HG02938 (cell line): Measurements from ENCODE around the gene THBS3.
A peak's percentile ranks its signal among the peaks of the same experiment; 100 is the strongest.
"Not testable (repeated sequence)": the region's sequence is repeated elsewhere in the genome, so short reads cannot be mapped to it uniquely, and the experiment has no call there.

Experiments used
- ATAC-seq: cut with Tn5 transposase; IDR thresholded peaks from one replicate; pipeline ENCODE4 v1.9.1; 2021; ENCODE audit warnings: mild to moderate bottlenecking, moderate library complexity; ENCODE audit not compliant: unreplicated experiment

THBS3 gene

DNA sequence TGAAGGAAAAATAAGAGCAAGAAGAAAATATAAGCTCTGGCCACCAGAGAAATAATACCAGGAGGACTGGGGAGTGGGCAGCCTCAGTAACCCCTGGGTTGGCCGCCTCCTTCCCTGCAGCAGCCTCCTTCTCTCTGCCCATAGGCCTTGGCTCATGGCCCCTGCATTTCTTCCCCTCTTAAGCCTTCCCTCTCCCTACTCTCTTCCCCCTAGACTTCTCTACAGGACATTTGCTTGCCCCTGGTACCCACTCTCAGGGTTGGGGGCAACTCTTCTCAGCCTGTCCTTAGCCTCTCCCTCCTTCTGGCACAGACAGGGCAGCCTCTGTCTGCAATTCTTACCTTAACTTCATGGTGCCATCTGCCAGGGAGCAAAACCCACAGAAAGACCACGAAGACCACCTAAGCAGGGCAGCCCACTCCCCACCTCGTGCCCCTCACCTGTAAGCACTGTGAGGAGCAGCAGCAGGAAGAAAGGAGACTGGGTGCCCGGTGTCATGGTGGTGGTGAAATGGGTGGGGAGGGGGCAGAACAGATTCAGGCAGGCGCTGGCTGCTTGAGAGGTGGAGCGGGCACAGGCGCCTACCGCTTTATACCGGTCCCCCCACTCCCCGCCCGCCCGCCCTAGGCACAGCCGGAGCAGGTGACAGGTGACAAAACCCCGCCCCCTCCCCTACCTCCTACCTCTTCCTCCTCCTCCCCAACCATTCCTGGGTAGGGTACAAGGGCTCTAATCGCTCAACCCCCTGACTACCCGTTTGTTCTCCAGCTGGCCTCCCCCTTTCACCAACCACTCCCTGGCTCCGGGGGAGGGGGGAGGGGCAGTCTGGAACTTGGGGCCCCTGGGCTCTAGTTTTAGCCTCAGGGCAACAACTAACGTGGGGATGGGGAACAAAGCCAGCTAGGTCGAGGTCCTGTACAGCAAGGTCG lies 15.1 kb downstream of the THBS3 start:
- no peak for ATAC-seq

DNA sequence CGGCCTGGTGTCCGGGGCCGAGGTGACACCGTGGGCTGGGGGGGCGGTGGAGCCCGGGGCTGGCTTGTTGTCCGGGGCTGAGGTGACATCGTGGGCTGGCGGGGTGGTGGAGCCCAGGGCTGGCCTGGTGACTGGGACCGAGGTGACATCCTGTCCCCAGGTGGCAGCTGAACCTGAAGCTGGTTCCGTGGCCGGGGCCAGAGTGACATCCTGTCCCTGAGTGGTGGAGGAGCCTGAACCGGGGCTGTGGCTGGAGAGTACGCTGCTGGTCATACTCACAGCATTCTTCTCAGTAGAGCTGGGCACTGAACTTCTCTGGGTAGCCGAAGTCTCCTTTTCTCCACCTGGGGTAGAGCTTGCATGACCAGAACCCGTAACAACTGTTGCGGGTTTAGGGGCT lies 15.8 kb downstream of the THBS3 start:
- no peak for ATAC-seq

DNA sequence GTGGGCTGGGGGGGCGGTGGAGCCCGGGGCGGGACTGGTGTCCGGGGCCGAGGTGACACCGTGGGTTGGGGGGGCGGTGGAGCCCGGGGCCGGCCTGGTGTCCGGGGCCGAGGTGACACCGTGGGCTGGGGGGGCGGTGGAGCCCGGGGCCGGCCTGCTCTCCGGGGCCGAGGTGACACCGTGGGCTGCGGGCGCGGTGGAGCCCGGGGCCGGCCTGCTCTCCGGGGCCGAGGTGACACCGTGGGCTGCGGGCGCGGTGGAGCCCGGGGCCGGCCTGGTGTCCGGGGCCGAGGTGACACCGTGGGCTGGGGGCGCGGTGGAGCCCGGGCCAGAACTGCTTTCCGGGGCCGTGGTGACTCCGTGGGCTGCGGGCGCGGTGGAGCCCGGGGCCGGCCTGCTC lies 17.8 kb downstream of the THBS3 start:
- ATAC-seq = not testable (repeated sequence)

DNA sequence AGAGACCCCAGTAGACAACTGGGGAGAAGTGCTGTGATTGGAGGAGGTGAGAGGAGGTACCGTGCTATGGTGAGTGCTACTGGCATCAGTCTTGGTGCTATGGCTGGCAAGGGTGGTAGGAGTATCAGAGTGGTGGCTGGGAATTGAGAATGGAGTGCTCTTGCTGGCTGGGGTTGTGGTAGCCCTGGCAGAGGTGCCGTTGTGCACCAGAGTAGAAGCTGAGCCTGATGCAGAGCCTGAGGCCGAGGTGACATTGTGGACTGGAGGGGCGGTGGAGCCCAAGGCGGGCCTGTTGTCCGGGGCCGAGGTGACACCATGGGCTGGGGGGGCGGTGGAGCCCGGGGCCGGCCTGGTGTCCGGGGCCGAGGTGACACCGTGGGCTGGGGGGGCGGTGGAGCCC lies 19.4 kb downstream of the THBS3 start:
- ATAC-seq = no peak

DNA sequence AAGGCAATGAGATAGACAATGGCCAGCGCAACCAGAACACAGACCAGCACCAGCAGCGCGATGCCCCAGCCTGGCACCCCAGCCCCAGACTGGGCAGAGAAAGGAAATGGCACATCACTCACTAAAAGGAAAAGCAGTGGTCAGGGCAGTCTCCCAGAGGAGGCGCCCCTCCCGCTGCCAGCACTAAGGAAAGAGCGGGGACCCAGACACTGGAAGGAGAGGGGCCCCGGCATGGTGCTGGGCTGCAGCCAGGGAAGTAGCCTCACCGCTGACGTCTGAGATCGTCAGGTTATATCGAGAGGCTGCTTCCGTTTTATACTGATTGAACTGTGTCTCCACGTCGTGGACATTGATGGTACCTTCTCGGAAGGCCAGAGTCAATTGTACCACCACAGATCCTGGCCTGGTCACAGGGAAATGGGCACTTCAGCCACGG lies 20.2 kb downstream of the THBS3 start:
- no peak for ATAC-seq

DNA sequence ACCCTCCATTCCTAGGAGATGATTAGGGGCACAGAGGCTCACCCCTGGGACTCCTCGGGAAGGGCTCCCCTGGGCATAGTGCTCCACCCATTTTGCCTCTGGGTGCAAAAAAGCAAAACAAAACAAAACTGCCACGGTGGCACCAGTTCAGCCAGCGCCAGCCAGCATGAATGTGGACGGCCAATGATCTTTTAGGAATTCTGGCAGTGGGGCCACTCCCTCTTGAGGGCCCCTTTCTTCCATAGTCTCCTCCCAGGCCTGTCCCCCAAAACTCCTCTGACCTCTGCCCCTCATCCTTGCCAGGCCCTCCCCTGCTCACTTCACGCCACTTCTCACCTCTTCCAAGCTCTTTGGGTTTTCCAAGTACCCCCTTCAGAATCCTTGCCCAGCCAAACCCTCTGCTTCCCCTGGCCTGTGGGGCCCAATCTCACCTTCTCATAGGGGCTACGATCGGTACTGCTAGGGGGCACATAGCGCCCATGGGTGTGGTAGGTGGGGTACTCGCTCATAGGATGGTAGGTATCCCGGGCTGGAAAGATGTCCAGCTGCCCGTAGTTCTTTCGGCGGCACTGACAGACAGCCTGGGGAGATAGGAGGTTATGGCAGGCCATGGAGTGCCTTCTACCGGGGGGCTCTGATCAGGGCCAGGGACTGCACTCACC lies 20.8 kb downstream of the THBS3 start:
- no peak for ATAC-seq

DNA sequence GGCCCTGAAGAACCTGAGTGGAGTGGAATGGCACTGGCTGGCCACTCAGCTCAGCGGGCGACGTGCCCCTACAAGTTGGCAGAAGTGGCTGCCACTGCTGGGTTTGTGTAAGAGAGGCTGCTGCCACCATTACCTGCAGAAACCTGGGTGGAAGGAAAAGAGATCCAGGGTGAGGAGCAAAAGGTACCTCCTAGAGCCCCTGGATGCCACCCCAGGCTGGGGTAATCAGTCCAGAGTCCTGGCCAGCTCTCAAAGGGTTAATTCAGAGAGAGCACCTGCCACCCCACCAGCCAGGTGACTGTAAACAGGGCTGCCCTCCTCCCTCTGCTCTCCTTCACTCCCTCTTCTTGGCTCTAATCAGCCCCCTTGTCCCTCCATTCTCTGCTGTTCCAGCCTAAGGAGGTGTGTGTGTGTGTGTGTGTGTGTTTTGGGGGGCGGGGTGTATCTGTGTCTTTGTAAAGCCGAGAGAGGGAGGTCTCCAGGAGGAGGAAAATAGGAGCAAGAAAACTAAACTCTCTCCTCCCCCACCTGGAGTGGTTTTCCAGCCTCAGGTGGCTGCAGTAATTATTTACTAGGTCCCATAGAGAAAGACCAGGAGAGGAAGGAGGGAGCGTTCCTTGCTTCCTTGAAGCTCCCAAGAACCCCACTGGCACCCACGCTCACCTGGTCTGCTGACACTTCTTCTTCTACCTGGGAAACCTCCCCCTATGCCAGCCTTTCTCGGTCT lies 21.5 kb downstream of the THBS3 start:
- ATAC-seq = no peak

DNA sequence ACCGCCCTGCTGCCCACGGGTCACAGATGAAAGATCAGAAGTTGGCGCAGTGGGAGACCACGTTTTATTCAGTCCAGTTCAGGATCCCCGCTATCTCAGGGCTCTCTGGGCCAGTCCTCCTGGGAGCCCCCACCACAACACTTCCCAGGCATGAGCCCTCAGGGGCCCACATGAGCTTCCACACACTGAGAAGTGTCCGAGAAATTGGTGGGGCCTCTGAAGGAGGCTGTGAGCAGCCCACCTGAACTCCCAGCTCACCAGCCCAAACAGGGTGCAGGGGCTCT lies 22.0 kb downstream of the THBS3 start:
- ATAC-seq = no peak

DNA sequence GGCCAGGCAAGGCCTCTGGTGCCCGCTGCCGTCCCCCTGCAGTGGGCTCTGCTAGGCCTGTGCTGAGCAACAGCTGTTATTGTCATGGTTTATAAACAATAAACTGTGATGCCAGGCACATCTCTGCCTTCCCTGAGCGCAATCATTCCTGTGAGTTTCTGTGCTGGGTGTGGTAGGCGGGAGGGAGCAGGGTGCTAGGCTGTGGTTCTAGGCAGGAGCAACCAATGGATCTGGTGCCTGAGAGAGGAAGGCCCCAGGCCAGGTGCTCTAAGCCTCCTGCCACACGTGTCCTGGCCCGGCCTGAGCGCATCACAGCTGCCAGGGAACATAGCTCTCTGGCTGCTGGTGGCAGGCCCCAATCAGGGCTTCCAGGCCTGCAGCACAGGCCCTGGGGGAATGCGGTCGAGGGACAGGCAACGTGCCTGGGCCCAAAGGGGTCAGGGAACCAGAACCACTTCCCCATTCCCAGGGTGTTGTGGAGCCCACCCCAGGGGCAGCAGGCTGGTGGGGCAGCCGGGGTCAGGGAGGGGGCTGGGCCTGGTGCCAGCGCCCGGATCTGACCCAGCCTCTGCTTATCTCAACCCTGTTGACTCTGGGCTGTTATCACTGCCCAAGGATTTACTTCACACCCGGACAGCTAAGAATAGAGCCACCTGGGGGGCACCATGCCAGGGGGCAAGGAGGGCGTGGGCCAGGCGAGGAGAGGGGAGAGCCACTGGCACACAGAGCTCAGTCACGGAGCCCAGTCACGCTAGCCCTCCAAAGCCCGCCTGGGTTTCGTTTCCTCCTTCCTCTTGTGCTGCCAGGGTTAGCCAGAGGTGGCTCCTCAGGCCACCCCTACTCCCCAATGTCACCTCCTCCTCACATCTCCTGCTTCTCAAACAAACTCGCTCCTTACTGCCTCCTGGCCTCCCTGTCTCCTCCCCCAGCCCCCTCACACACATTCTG lies 22.6 kb downstream of the THBS3 start:
- ATAC-seq = peak; percentile 86

DNA sequence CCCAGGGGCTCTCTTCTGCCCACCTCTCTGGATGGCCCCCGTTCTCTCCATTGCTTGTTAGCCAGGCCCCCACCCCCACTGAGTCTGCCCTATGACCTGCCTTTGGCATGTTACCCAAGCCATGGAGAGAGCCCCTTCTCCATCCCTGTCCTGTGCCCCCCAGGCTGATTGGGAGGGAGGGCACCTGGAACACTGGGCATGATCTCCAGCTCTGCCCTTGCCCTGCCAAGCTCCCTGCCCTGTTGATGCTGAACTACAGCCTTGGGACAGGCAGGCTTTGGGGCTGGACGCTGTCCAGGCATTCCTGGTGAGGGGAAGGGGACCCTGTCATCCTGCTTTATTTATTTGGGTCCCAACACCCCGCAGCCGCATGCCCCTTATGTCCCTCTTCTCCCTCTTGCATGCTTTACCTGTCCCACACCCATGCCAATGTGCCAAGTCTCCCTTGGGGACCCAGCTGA lies 23.3 kb downstream of the THBS3 start:
- ATAC-seq = no peak

DNA sequence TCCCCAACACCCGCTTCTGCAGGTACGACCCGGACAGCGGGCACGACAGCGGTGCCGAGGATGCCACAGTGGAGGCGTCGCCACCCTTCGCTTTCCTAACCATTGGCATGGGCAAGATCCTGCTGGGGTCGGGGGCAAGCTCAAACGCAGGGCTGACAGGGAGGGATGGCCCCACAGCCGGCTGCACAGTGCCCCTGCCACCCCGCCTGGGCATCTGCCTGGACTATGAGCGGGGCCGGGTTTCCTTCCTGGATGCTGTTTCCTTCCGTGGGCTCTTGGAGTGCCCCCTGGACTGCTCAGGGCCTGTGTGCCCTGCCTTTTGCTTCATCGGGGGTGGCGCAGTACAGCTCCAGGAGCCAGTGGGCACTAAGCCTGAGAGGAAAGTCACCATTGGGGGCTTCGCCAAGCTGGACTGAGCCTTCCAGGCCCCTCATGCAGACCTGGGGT lies 23.9 kb downstream of the THBS3 start:
- no peak for ATAC-seq

DNA sequence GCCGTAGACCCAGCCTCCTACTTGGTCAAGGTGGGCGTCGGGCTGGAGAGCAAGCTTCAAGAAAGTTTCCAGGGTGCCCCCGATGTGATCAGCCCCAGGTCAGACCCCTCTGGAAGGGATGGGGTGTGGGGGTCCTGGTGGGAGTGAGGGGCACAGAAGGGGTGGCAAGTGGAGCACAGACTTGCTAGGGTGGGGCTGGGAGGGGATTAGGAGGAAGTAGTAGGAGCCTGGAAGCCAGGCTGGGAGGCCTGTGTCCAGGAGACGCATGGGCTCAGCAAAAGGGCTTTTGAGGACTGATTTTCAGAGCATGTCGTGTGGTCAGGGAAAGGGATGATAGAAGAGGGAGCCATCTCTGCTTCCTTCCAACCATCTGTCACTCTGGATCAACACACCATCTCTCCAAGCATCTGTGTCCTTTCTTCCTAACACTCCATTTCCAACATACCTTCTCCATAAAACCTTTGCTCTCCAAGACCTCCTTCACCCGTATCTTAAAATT lies 25.6 kb downstream of the THBS3 start:
- no peak for ATAC-seq

DNA sequence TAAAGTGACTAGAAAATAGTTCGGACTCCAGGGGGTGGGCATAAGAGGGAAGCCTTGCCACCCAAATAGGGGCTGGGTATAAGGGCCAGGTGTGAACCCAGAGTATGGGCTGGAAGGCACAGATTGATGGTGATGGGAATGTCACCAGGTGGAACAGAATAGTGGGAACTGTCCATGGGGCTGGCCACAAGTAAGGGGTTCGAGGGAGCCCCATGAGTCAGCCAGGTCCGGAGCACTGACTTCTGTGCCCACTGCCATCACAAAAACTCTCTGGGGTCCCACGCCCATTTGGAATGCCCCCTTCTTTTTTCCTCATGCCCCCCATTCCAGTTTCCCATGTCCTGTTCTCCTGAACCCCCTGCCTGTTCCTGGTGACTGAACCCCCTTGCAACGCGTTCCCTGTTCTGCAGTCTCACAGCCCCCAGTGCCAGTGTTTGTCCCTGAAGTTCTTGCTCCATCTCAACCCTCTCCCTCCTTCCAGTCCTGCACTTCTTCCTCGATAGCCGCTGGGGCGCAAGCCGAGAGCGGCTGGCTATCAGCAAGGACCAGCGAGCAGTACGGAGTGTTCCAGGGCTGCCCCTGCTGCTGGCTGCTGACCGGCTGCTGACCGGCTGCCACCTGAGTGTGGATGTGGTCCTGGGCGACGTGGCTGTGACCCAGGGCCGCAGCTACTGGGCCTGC lies 26.2 kb downstream of the THBS3 start:
- ATAC-seq = no peak

DNA sequence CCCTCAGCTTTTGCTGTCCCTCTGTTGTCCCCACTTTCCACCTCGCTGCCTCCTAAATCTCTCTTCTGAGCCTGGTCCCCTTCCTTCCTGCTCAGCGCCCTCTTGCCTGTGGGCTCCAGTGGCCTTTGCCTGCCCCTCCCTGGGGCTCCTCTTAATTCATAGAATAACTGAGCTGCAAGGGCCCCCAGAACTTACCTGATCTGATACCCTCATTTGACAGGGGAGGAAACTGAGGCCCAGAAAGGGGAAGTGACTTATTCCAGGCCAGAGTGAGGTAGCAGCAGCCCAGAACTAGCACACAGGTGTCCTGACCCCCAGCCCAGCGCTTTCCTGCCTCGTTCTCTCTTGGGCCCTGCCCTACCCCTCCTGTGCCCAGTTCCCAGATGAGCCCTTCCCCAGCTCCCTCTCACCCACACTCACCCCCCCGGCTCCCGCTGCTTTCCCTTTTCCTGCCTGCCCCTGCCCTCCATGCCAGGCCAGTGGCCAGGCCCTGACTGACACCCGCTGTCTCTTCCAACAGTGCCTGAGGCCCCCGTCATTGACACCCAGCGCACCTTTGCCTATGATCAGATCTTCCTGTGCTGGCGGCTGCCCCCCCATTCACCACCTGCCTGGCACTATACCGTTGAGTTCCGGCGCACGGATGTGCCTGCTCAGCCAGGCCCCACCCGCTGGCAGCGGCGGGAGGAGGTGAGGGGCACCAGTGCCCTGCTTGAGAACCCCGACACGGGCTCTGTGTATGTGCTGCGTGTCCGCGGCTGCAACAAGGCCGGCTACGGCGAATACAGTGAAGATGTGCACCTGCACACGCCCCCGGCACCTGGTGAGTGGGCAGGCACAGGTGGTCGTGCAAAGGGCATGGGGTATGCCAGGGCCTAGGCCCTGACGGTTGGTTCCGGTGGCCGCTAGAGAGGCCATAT lies 28.3 kb downstream of the THBS3 start:
- ATAC-seq = no peak

DNA sequence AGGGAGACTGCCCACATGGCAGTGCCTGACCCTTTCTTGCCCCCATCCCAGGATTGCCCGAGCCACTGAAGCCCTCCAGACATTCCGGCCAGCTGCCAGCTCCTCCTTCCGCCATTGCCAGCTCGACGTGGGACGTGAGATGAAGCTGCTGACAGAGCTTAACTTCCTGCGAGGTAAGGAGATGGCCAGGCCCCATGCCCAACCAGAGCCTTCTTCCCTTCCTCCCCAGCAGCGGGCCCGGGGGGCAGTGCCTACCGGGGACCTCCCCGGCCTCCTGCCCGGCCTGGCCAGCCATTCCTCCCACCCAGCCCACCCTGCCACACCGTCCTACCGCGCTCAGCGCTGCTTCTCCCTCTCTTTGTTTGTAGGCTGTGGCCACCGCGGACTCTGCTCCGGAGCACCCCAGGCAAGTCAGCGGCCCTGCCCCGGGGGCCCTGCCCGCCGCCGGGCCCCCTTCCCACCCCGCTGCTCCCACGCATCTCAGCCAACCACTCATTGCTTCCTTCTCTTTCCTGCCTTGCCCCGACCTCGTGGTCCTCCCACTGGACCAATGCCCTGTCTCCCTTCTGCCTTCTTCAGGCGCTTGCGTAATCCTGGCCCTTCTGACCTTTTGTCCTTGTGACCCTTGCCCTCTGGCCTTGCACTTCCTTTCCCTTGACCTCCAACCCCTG lies 29.1 kb downstream of the THBS3 start:
- ATAC-seq = no peak

DNA sequence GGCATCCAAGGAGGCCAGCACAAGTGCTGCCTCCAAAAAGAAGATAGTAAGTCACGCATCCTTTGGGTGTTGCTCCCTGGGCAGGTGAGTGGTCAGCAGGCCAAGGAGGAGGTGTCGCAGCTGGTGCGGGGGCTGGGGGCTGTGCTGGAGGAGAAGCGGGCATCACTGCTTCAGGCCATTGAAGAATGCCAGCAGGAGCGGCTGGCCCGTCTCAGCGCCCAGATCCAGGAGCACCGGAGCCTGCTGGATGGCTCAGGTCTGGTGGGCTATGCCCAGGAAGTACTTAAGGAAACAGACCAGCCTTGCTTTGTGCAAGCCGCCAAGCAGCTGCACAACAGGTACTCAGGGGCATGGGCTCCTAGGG lies 29.8 kb downstream of the THBS3 start:
- ATAC-seq = no peak

DNA sequence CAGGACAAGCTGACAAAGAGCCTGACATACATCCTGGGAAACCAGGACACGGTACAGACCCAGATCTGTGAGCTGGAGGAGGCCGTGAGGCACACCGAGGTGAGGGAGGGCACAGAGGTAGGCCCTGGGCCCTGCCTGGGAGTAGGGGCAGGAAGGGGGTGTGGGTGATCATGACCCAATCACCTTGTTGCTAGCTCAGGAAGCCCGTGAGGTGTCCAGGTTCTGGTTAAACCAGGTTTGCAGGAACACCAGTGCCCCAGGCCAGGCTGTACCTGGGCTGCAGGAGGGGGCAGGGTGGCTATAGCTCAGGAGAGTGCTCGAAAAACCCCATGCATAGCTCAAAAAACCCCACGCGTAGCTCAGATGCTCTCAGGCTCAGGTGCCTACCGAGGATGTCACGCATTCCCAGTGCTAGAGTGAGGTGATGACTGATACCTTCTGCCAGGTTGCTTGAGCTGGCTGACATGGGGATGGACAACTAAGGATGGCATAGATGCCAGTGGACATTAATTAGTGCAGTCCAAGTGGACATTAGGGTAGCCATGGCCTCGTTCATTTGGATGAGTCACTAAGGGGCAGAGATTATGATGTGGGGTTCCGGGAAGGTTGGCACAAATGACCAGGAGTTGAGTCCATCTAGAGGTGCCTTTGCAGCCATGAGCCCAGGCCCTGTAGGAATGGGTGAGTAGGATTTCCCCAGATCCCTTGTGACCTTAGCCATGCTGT lies 30.3 kb downstream of the THBS3 start:
- ATAC-seq = no peak
